CD4-positive, alpha-beta T cell treated with Interleukin-15 for 4 hours (primary cell): Measurements from ENCODE around the gene ECI1.
A peak's percentile ranks its signal among the peaks of the same experiment; 100 is the strongest.
"Not testable (repeated sequence)": the region's sequence is repeated elsewhere in the genome, so short reads cannot be mapped to it uniquely, and the experiment has no call there.

Experiments used
- DNase-seq: peaks from one replicate; pipeline ENCODE4 v3.0.0-alpha.2; 2020; ENCODE audit warnings: low spot score

Gene ECI1

GRCh38 chr16:2278956-2279800 is 27.8 kb upstream of the ECI1 start:
- no peak for DNase-seq

GRCh38 chr16:2278272-2278608 is 26.9 kb upstream of the ECI1 start:
- no peak for DNase-seq

- no peak for DNase-seq
Measured at GRCh38 chr16:2277466-2278271, 26.3 kb upstream of the ECI1 start.

GRCh38 chr16:2276368-2277195 is 25.2 kb upstream of the ECI1 start:
- no peak for DNase-seq

- no peak for DNase-seq
Measured at GRCh38 chr16:2275476-2276367, 24.3 kb upstream of the ECI1 start.

GRCh38 chr16:2273931-2274330 is 22.5 kb upstream of the ECI1 start:
- DNase-seq, result no peak

GRCh38 chr16:2273484-2273883 is 22.1 kb upstream of the ECI1 start:
- no peak for DNase-seq

GRCh38 chr16:2271848-2272461 is 20.6 kb upstream of the ECI1 start:
- DNase-seq, result no peak

GRCh38 chr16:2270588-2271470 is 19.4 kb upstream of the ECI1 start:
- no peak for DNase-seq

GRCh38 chr16:2270070-2270462 is 18.7 kb upstream of the ECI1 start:
- DNase-seq, result no peak

GRCh38 chr16:2267913-2268666 is 16.7 kb upstream of the ECI1 start, which contains the start of gene RNPS1:
TSS of gene RNPS1 (minus strand) at chr16:2268126. CDS start at chr16:2264643, 3,483 bp downstream.
- peak; percentile 94 for DNase-seq

GRCh38 chr16:2267505-2267912 is 16.1 kb upstream of the ECI1 start:
- DNase-seq, result not testable (repeated sequence)

- DNase-seq, result peak; percentile 21
Measured at GRCh38 chr16:2266887-2267286, 15.5 kb upstream of the ECI1 start.

- not testable (repeated sequence) for DNase-seq
Measured at GRCh38 chr16:2263026-2263425, 11.6 kb upstream of the ECI1 start.

GRCh38 chr16:2260250-2260649 is 8.9 kb upstream of the ECI1 start:
- no peak for DNase-seq

GRCh38 chr16:2258530-2258929 is 7.1 kb upstream of the ECI1 start:
- DNase-seq, result not testable (repeated sequence)

GRCh38 chr16:2257726-2258125 is 6.3 kb upstream of the ECI1 start:
- no peak for DNase-seq

- DNase-seq, result no peak
Measured at GRCh38 chr16:2256531-2257140, 5.2 kb upstream of the ECI1 start.

- DNase-seq, result no peak
Measured at GRCh38 chr16:2253293-2253692, 1.9 kb upstream of the ECI1 start.
